ENCODE results near the gene IAPP. TPM values are rescaled to one million over a fixed set of nuclear protein-coding genes. Genes with fewer than 3 reads are reported as not detected.

IAPP gene
- total RNA-seq, 1 experiment from 2014 or later = not detected

GRCh38 chr12:21346542-21347205 lies 26.0 kb upstream of the IAPP start:
- H3K27me3 Mint-ChIP-seq (ENCODE audit: low read depth) = no peaks in the 10 kb centered on the region
- TF ChIP-seq CTCF (conservative IDR thresholded peaks at IDR 0.05) = no peak
- H3K79me1 ChIP-seq (ENCODE audit: insufficient read depth, low read depth, low read length, poor library complexity, severe bottlenecking) = no peaks in the 10 kb centered on the region
- no CpG with 5 or more reads among the region's 1 CpG for WGBS (ENCODE audit: extremely low coverage, insufficient read length, low lambda C conversion rate)
- no peaks in the 10 kb centered on the region for H3K36me3 Mint-ChIP-seq (ENCODE audit: insufficient read depth in 1 of 3, low read depth in 3 of 3)
- no peak overlapping the region for H2BK120ac ChIP-seq (ENCODE audit: low read depth, low read length, poor library complexity, severe bottlenecking)
- no peak overlapping the region for H2BK12ac ChIP-seq (ENCODE audit: insufficient read length, low read depth, low read length)
- H3K27ac ChIP-seq (ENCODE audit: insufficient read length, low read depth, low read length) = no peak overlapping the region
- H2AK5ac ChIP-seq (ENCODE audit: insufficient read length, low read length) = no peak overlapping the region
- no peaks in the 10 kb centered on the region for H3K27me3 ChIP-seq (ENCODE audit: insufficient read depth, low read length)
- H3K4me1 ChIP-seq (ENCODE audit: insufficient read depth, low read length) = no peaks in the 10 kb centered on the region; the same call in 1 of the 2 replicates
- H3K23ac ChIP-seq (ENCODE audit: insufficient read length, low read depth, low read length) = no peak overlapping the region
- H3K4me1 Mint-ChIP-seq = peaks cover 16 to 21% of the 10 kb centered on the region in 2 experiments
- H3K27ac Mint-ChIP-seq = no peak overlapping the region
- H2BK5ac ChIP-seq (ENCODE audit: insufficient read length, low read length) = no peak overlapping the region
- H3K9ac ChIP-seq (ENCODE audit: extremely low read depth, insufficient read length, low read length) = no peak overlapping the region
- H3K79me2 ChIP-seq (ENCODE audit: insufficient read depth, low read length) = no peaks in the 10 kb centered on the region
- no peak overlapping the region for H2BK20ac ChIP-seq (ENCODE audit: low read depth, low read length, poor library complexity, severe bottlenecking)
- H3K18ac ChIP-seq (ENCODE audit: insufficient read length, low read depth, low read length) = no peak overlapping the region
- no peaks in the 10 kb centered on the region for H4K20me1 ChIP-seq (ENCODE audit: control insufficient read depth, insufficient read depth, insufficient read length)
- no peak for DNase-seq
- no peak overlapping the region for H3K56ac ChIP-seq (ENCODE audit: insufficient read length, low read depth, low read length)
- H3K4me3 Mint-ChIP-seq = no peak overlapping the region
- H3K23me2 ChIP-seq (ENCODE audit: insufficient read length, low read depth, low read length, poor library complexity, severe bottlenecking) = no peaks in the 10 kb centered on the region
- no peaks in the 10 kb centered on the region for H3K9me3 Mint-ChIP-seq
- H2AFZ ChIP-seq (ENCODE audit: low read length) = no peak overlapping the region
- H3K9me3 ChIP-seq (ENCODE audit: control insufficient read depth, low read depth, low read length) = no peaks in the 10 kb centered on the region
- no peak overlapping the region for H3K4me2 ChIP-seq (ENCODE audit: insufficient read depth, insufficient read length, low read length)
- no peak overlapping the region for H4K91ac ChIP-seq (ENCODE audit: insufficient read length, low read depth, low read length)
- H3K14ac ChIP-seq (ENCODE audit: insufficient read depth, low read length) = no peak overlapping the region
- no peak overlapping the region for H4K8ac ChIP-seq (replicated peaks; ENCODE audit: insufficient read length, low read depth, low read length)
- H3T11ph ChIP-seq (ENCODE audit: low read length) = no peak overlapping the region
- no peak overlapping the region for H2BK15ac ChIP-seq (ENCODE audit: low read depth, low read length)
- H4K5ac ChIP-seq (ENCODE audit: insufficient read length, low read depth, low read length) = no peak overlapping the region
- H3K4ac ChIP-seq (ENCODE audit: low read depth, low read length) = no peak overlapping the region
